Progenitor cell of endocrine pancreas (in vitro differentiated cells): Measurements from ENCODE around the gene EME2. TPM values are rescaled to one million over a fixed set of nuclear protein-coding genes. Genes with fewer than 3 reads are reported as not detected.

Source experiments
- DNase-seq: peaks from one replicate; pipeline ENCODE4 v3.0.0; 2021; ENCODE audit warnings: low spot score; ENCODE audit not compliant: unreplicated experiment
- H3K27ac Mint-ChIP-seq: 2 replicates; pipeline ENCODE4 v1.8.0; 2021; ENCODE audit warnings: mild to moderate bottlenecking, moderate library complexity, mixed read lengths
- H3K27me3 Mint-ChIP-seq: 2 replicates; pipeline ENCODE4 v1.8.0; 2021; ENCODE audit warnings: mixed read lengths
- H3K36me3 Mint-ChIP-seq: 2 replicates; pipeline ENCODE4 v1.8.0; 2022; ENCODE audit warnings: mixed read lengths; ENCODE audit not compliant: insufficient read depth
- H3K4me1 Mint-ChIP-seq: 2 replicates; pipeline ENCODE4 v1.8.0; 2021; ENCODE audit warnings: low read depth, mixed read lengths
- H3K4me3 Mint-ChIP-seq: 2 replicates; pipeline ENCODE4 v1.8.0; 2021; ENCODE audit warnings: low read depth, mild to moderate bottlenecking, moderate library complexity, mixed read lengths
- H3K9me3 Mint-ChIP-seq: 2 replicates; pipeline ENCODE4 v1.8.0; 2021; ENCODE audit warnings: low read depth, mixed read lengths
- CTCF ChIP-seq: fragments of 200-600 bp; sonication (generic); IDR thresholded peaks from one replicate; pipeline ENCODE4 v1.5.0; 2021; ENCODE audit warnings: antibody characterized with exemption, mild to moderate bottlenecking; ENCODE audit not compliant: unreplicated experiment
- total RNA-seq: library from RNA; stranded (reverse); gene quantifications from 2 replicates; pipeline ENCODE4 v1.2.1, GENCODE V29; 2021

EME2 gene
- total RNA-seq, 1 donor from 2014 or later: 50.6 TPM

- H3K27ac Mint-ChIP-seq: no peak overlapping the region
- peaks cover 1% of the 10 kb centered on the region for H3K4me1 Mint-ChIP-seq
- H3K27me3 Mint-ChIP-seq: no peaks in the 10 kb centered on the region
- no peaks in the 10 kb centered on the region for H3K9me3 Mint-ChIP-seq
- H3K4me3 Mint-ChIP-seq: no peak overlapping the region
- H3K36me3 Mint-ChIP-seq: peaks cover 4% of the 10 kb centered on the region
- no peak for DNase-seq
- no peak for TF ChIP-seq CTCF
Measured at GRCh38 chr16:1766231-1766630, 6.4 kb upstream of the EME2 start.

- DNase-seq: no peak
- Mint-ChIP-seq H3K27me3 (no peaks in the 10 kb centered on the region), H3K36me3 (peaks cover 4% of the 10 kb centered on the region), H3K9me3 (no peaks in the 10 kb centered on the region), H3K4me3 (no peak overlapping the region), H3K4me1 (peaks cover 2% of the 10 kb centered on the region), H3K27ac (no peak overlapping the region)
- TF ChIP-seq CTCF: no peak
Measured at GRCh38 chr16:1766701-1767100, 5.9 kb upstream of the EME2 start.

- H3K9me3 Mint-ChIP-seq: no peaks in the 10 kb centered on the region
- H3K27me3 Mint-ChIP-seq: no peaks in the 10 kb centered on the region
- H3K27ac Mint-ChIP-seq: no peak overlapping the region
- H3K4me1 Mint-ChIP-seq: peaks cover 7% of the 10 kb centered on the region
- no peak for DNase-seq
- H3K4me3 Mint-ChIP-seq: no peak overlapping the region
- TF ChIP-seq CTCF: no peak
- H3K36me3 Mint-ChIP-seq: peaks cover 4% of the 10 kb centered on the region
Measured at GRCh38 chr16:1767116-1767994, 5.3 kb upstream of the EME2 start.

GRCh38 chr16:1768061-1768766 lies 4.4 kb upstream of the EME2 start:
- Mint-ChIP-seq H3K27me3 (no peaks in the 10 kb centered on the region), H3K4me1 (peaks cover 9% of the 10 kb centered on the region), H3K36me3 (peaks cover 4% of the 10 kb centered on the region), H3K4me3 (no peak overlapping the region), H3K27ac (no peak overlapping the region), H3K9me3 (no peaks in the 10 kb centered on the region)
- DNase-seq: no peak
- TF ChIP-seq CTCF: no peak

- Mint-ChIP-seq H3K9me3 (no peaks in the 10 kb centered on the region), H3K4me3 (no peak overlapping the region)
Measured at GRCh38 chr16:1768767-1769401, 3.7 kb upstream of the EME2 start.

More at GRCh38 chr16:1768767-1769401, 3.7 kb upstream of the EME2 start:
- H3K27me3 Mint-ChIP-seq: no peaks in the 10 kb centered on the region
- H3K36me3 Mint-ChIP-seq: peaks cover 4% of the 10 kb centered on the region
- H3K4me1 Mint-ChIP-seq: peaks cover 9% of the 10 kb centered on the region
- H3K27ac Mint-ChIP-seq: no peak overlapping the region
- TF ChIP-seq CTCF: no peak
- no peak for DNase-seq
